Measurements from ENCODE around the gene TRAPPC1. TPM values are rescaled to one million over a fixed set of nuclear protein-coding genes. Genes with fewer than 3 reads are reported as not detected.

Gene TRAPPC1
- total and polyA plus RNA-seq, 5 experiments from 2014 or later, result 93.4 to 219 (median 199) TPM

DNA sequence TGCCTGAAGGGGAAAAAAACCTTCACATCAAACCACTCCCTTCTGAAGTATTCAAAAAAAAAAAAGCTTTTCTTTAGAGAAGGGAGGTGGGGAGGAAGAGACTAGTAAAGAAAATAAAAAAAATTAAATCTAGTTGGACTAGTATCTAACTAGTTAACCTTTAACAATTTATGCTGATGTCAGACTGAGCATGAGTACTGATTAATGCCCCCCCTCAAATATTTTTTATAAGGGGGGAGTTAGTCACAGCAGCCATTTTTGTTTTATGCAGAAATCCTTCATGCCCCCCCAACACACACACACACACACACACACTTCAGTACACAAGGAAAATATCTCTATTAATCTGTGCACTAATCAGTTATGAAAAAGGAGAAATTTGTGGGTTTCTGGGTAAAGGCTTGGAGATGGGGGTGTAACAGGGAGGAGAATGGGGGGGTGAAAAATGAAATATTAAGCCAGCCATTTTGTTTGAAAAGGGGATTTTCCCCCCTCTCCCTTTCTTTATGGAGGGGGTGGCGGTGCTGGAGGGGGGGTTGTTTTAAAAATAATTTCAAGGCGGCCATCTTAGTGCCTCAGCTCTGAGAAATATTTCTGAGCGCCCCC, 47.9 kb downstream of the TRAPPC1 start:
- H3K27me3 Mint-ChIP-seq, result no peaks in the 10 kb centered on the region
- H3K27ac Mint-ChIP-seq, result peak overlapping the region in 5 of 10 donors; percentile 35 to 96 (median 83)
- H3K4me3 Mint-ChIP-seq, result peak overlapping the region in 7 of 10 donors; percentile 69 to 91 (median 79)
- peaks cover 0 to 6% (median 3%) of the 10 kb centered on the region in 4 donors for H3K4me1 Mint-ChIP-seq
- DNase-seq (peak in 7 of 10 donors; percentile 42 to 56 (median 47)), ATAC-seq (no peak)
- H3K36me3 Mint-ChIP-seq, result peaks cover 0 to 10% (median 3%) of the 10 kb centered on the region in 3 donors
- POLR2A ChIA-PET, result interaction anchor here (0.6 to 2.2 kb wide), 11 partner anchors 13 to 327 kb away, joined by 3 to 13 read pairs (median 3); partner anchors contain the start of genes AURKB, NAA38 and RNF227
- H3K9me3 Mint-ChIP-seq, result peaks cover 0 to 2% (median 0%) of the 10 kb centered on the region in 9 donors

DNA sequence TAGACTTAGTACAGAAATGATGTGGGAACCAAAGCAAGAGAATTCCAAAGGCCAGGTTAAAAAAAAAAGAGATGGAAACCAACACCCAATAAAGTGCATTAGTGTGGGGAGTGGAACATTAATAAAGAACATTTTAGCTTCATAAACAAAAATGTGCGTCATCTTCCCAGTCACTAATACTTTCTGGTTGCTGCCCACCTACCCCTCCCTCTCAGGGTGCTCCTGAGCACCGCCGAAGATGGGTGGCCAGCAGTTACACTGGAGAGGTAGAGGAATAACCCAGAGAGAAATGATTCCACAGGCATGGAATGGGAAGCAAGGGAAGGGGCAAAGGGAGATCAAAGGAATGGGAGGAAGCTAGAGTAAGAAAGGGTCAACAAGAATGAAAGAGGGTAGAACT, 49.1 kb downstream of the TRAPPC1 start:
- no peak for ATAC-seq
- H3K36me3 Mint-ChIP-seq, result peaks cover 0 to 10% (median 3%) of the 10 kb centered on the region in 3 donors
- H3K9me3 Mint-ChIP-seq, result peaks cover 0 to 2% (median 0%) of the 10 kb centered on the region in 9 donors
- DNase-seq, result no peak
- H3K4me3 Mint-ChIP-seq, result no peak overlapping the region
- peaks cover 0 to 6% (median 3%) of the 10 kb centered on the region in 4 donors for H3K4me1 Mint-ChIP-seq
- H3K27me3 Mint-ChIP-seq, result no peaks in the 10 kb centered on the region
- POLR2A ChIA-PET, result interaction anchor here (0.8 to 2.2 kb wide), 5 partner anchors 14 to 198 kb away, joined by 3 to 13 read pairs (median 4); partner anchors contain the start of gene NAA38
- H3K27ac Mint-ChIP-seq, result no peak overlapping the region

- no peak overlapping the region for H3K4me3 Mint-ChIP-seq
- no peak for ATAC-seq
Measured at GRCh38 chr17:7882068-7882467, 49.7 kb downstream of the TRAPPC1 start.

GRCh38 chr17:7881276-7882054, 50.3 kb downstream of the TRAPPC1 start:
- H3K4me1 Mint-ChIP-seq, result peaks cover 2 to 11% (median 6%) of the 10 kb centered on the region in 4 donors

More at GRCh38 chr17:7882068-7882467, 49.7 kb downstream of the TRAPPC1 start:
- H3K27me3 Mint-ChIP-seq, result no peaks in the 10 kb centered on the region
- POLR2A ChIA-PET, result interaction anchor here (0.8 to 2.2 kb wide), 3 partner anchors 16 to 25 kb away, joined by 3 to 13 read pairs (median 3); partner anchors contain the start of gene NAA38
- peaks cover 0 to 13% (median 3%) of the 10 kb centered on the region in 3 donors for H3K36me3 Mint-ChIP-seq
- H3K9me3 Mint-ChIP-seq, result peaks cover 0 to 2% (median 0%) of the 10 kb centered on the region in 9 donors
- H3K27ac Mint-ChIP-seq, result no peak overlapping the region
- peaks cover 0 to 8% (median 5%) of the 10 kb centered on the region in 4 donors for H3K4me1 Mint-ChIP-seq
- DNase-seq, result no peak

More at GRCh38 chr17:7881276-7882054, 50.3 kb downstream of the TRAPPC1 start:
- ATAC-seq (no peak), DNase-seq (no peak)
- peaks cover 0 to 2% (median 0%) of the 10 kb centered on the region in 9 donors for H3K9me3 Mint-ChIP-seq
- no peak overlapping the region for H3K27ac Mint-ChIP-seq
- POLR2A ChIA-PET, result no interaction called here
- peaks cover 0 to 13% (median 3%) of the 10 kb centered on the region in 3 donors for H3K36me3 Mint-ChIP-seq
- H3K4me3 Mint-ChIP-seq, result no peak overlapping the region
- H3K27me3 Mint-ChIP-seq, result no peaks in the 10 kb centered on the region

Other genes with a start within 250 kb of the TRAPPC1 start
- gene TP53, start 244.5 kb downstream of the TRAPPC1 start, total RNA-seq, result 100 to 1,000 TPM; 113 to 116 TPM
- gene TP53, start 244.5 kb downstream of the TRAPPC1 start, polyA plus RNA-seq, result 10 to 100 TPM; 21.7 to 33.0 (median 28.0) TPM
- gene WRAP53, start 243.5 kb downstream of the TRAPPC1 start, total RNA-seq, result 10 to 100 TPM in 1 of 2 experiments, 1 to 10 TPM in 1; 9.8 to 11.6 TPM
- 10 to 100 TPM; 10.5 to 14.1 (median 13.9) TPM for gene WRAP53, start 243.5 kb downstream of the TRAPPC1 start, polyA plus RNA-seq
- not detected for gene EFNB3, start 226.7 kb downstream of the TRAPPC1 start, total RNA-seq
- not detected for gene EFNB3, start 226.7 kb downstream of the TRAPPC1 start, polyA plus RNA-seq
- gene DNAH2, start 214.2 kb downstream of the TRAPPC1 start, total RNA-seq, result not detected
- not detected for gene DNAH2, start 214.2 kb downstream of the TRAPPC1 start, polyA plus RNA-seq
- 100 to 1,000 TPM; 113 TPM for gene KDM6B, start 97.7 kb downstream of the TRAPPC1 start, total RNA-seq
- 1 to 10 TPM in 2 of 3 donors, under 1 TPM in 1; 0.28 to 1.2 (median 1.0) TPM for gene KDM6B, start 97.7 kb downstream of the TRAPPC1 start, polyA plus RNA-seq
- gene TMEM88, start 76.9 kb downstream of the TRAPPC1 start, total RNA-seq, result 1 to 10 TPM; 6.9 to 7.2 TPM
- gene TMEM88, start 76.9 kb downstream of the TRAPPC1 start, polyA plus RNA-seq, result not detected
- gene NAA38, start 74.4 kb downstream of the TRAPPC1 start, total RNA-seq, result 10 to 100 TPM; 16.0 to 24.1 TPM
- gene NAA38, start 74.4 kb downstream of the TRAPPC1 start, polyA plus RNA-seq, result 100 to 1,000 TPM; 125 to 169 (median 152) TPM
- 1 to 10 TPM; 8.5 to 9.8 TPM for gene CYB5D1, start 73.9 kb downstream of the TRAPPC1 start, total RNA-seq
- gene CYB5D1, start 73.9 kb downstream of the TRAPPC1 start, polyA plus RNA-seq, result 1 to 10 TPM; 3.5 to 6.0 (median 5.1) TPM
- gene CHD3, start 43.2 kb downstream of the TRAPPC1 start, total RNA-seq, result 100 to 1,000 TPM; 277 to 281 TPM
- 10 to 100 TPM in 2 of 3 donors, 1 to 10 TPM in 1; 4.3 to 29.2 (median 15.5) TPM for gene CHD3, start 43.2 kb downstream of the TRAPPC1 start, polyA plus RNA-seq
- gene RNF227, start 15.7 kb downstream of the TRAPPC1 start, total RNA-seq, result 1 to 10 TPM; 7.8 to 9.4 TPM
- gene RNF227, start 15.7 kb downstream of the TRAPPC1 start, polyA plus RNA-seq, result 1 to 10 TPM in 2 of 3 donors, under 1 TPM in 1; 0.65 to 4.8 (median 2.4) TPM
- gene KCNAB3, start 2.1 kb downstream of the TRAPPC1 start, total RNA-seq, result 10 to 100 TPM; 16.1 to 19.4 TPM
- under 1 TPM in 2 of 3 donors, not detected in 1; 0.44 to 0.80 TPM for gene KCNAB3, start 2.1 kb downstream of the TRAPPC1 start, polyA plus RNA-seq
- gene CNTROB, start 260 bp upstream of the TRAPPC1 start, total RNA-seq, result 10 to 100 TPM; 35.2 to 43.0 TPM
- 10 to 100 TPM in 2 of 3 donors, 1 to 10 TPM in 1; 7.6 to 18.5 (median 12.4) TPM for gene CNTROB, start 260 bp upstream of the TRAPPC1 start, polyA plus RNA-seq
- not detected for gene GUCY2D, start 70.7 kb upstream of the TRAPPC1 start, total RNA-seq
- gene GUCY2D, start 70.7 kb upstream of the TRAPPC1 start, polyA plus RNA-seq, result under 1 TPM in 1 of 3 donors, not detected in 2; 0.17 TPM
- gene ALOX15B, start 107.1 kb upstream of the TRAPPC1 start, total RNA-seq, result not detected
- not detected for gene ALOX15B, start 107.1 kb upstream of the TRAPPC1 start, polyA plus RNA-seq
- gene ALOX12B, start 155.8 kb upstream of the TRAPPC1 start, total RNA-seq, result 1 to 10 TPM in 1 of 2 experiments, under 1 TPM in 1; 0.80 to 1.5 TPM
- 1 to 10 TPM in 2 of 3 donors, under 1 TPM in 1; 0.82 to 2.3 (median 1.7) TPM for gene ALOX12B, start 155.8 kb upstream of the TRAPPC1 start, polyA plus RNA-seq
- gene ALOXE3, start 186.6 kb upstream of the TRAPPC1 start, total RNA-seq, result under 1 TPM; 0.18 to 0.52 TPM
- gene ALOXE3, start 186.6 kb upstream of the TRAPPC1 start, polyA plus RNA-seq, result under 1 TPM in 1 of 3 donors, not detected in 2; 0.13 TPM
- gene HES7, start 192.2 kb upstream of the TRAPPC1 start, total RNA-seq, result under 1 TPM in 1 of 2 experiments, not detected in 1; 0.30 TPM
- gene HES7, start 192.2 kb upstream of the TRAPPC1 start, polyA plus RNA-seq, result not detected
- 100 to 1,000 TPM; 148 to 153 TPM for gene PER1, start 220.5 kb upstream of the TRAPPC1 start, total RNA-seq
- gene PER1, start 220.5 kb upstream of the TRAPPC1 start, polyA plus RNA-seq, result 10 to 100 TPM in 2 of 3 donors, 1 to 10 TPM in 1; 6.1 to 11.4 (median 10.7) TPM
- gene VAMP2, start 231.0 kb upstream of the TRAPPC1 start, total RNA-seq, result 100 to 1,000 TPM; 219 to 238 TPM
- 10 to 100 TPM; 50.4 to 84.2 (median 64.4) TPM for gene VAMP2, start 231.0 kb upstream of the TRAPPC1 start, polyA plus RNA-seq
- gene TMEM107, start 244.4 kb upstream of the TRAPPC1 start, total RNA-seq, result 10 to 100 TPM; 17.2 to 19.4 TPM
- 10 to 100 TPM; 36.4 to 55.3 (median 41.9) TPM for gene TMEM107, start 244.4 kb upstream of the TRAPPC1 start, polyA plus RNA-seq